ENCODE data around the gene CDK5RAP2. TPM values are rescaled to one million over a fixed set of nuclear protein-coding genes. Genes with fewer than 3 reads are reported as not detected.

CDK5RAP2 gene
- total RNA-seq, 4 donors from 2014 or later: 53.5 to 74.2 (median 55.7) TPM

GRCh38 chr9:120443976-120444375 lies 136.0 kb downstream of the CDK5RAP2 start:
- 96 to 99% methylated on average over 3 of the region's 3 CpGs for WGBS, 2 donors
- DNase-seq (ENCODE audit: low spot score in 2 of 2): no peak
- H3K4me3 ChIP-seq (ENCODE audit: low read depth, poor library complexity, severe bottlenecking): no peak overlapping the region
- intact Hi-C loops (cut with DNase I; ENCODE audit: low total_unique reads): no loop called here
- TF ChIP-seq POLR2A (IDR thresholded peaks at IDR 0.05): no peak

DNA sequence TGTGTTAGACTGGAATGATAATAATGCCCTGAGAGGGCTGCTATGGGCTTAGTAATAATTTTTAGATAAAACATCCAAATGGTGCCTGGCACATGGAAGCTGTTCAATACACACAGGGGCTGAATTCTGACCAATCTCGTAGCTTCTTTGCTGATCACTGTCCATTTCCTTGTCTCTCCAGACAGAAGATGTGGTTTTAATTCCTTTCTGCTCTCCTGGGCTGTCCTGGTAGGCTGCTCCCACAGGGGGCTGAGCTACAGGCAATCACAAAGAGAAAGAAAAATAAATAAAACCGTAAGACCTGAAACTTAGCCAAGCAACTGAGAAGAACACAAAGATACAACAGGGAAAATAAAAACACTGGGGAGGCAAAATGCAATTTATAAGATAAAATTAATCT lies 136.5 kb downstream of the CDK5RAP2 start:
- DNase-seq (ENCODE audit: low spot score in 2 of 2): no peak
- intact Hi-C loops (cut with DNase I; ENCODE audit: low total_unique reads): no loop called here
- H3K4me3 ChIP-seq (ENCODE audit: low read depth, poor library complexity, severe bottlenecking): no peak overlapping the region
- TF ChIP-seq POLR2A (IDR thresholded peaks at IDR 0.05): no peak
- no peak for TF ChIP-seq CTCF (IDR thresholded peaks at IDR 0.05)
- 74 to 79% methylated on average over 2 of the region's 2 CpGs for WGBS, 2 donors

- no peak overlapping the region for H3K4me3 ChIP-seq (ENCODE audit: low read depth, poor library complexity, severe bottlenecking)
- WGBS, 2 donors: 91 to 94% methylated on average over 6 of the region's 6 CpGs
- TF ChIP-seq POLR2A (IDR thresholded peaks at IDR 0.05) (no peak), CTCF (IDR thresholded peaks at IDR 0.05) (no peak)
- intact Hi-C loops (cut with DNase I; ENCODE audit: low total_unique reads): no loop called here
- no peak for DNase-seq (ENCODE audit: low spot score in 2 of 2)
These were observed 137.5 kb downstream of the CDK5RAP2 start for GRCh38 chr9:120442308-120442995.

DNA sequence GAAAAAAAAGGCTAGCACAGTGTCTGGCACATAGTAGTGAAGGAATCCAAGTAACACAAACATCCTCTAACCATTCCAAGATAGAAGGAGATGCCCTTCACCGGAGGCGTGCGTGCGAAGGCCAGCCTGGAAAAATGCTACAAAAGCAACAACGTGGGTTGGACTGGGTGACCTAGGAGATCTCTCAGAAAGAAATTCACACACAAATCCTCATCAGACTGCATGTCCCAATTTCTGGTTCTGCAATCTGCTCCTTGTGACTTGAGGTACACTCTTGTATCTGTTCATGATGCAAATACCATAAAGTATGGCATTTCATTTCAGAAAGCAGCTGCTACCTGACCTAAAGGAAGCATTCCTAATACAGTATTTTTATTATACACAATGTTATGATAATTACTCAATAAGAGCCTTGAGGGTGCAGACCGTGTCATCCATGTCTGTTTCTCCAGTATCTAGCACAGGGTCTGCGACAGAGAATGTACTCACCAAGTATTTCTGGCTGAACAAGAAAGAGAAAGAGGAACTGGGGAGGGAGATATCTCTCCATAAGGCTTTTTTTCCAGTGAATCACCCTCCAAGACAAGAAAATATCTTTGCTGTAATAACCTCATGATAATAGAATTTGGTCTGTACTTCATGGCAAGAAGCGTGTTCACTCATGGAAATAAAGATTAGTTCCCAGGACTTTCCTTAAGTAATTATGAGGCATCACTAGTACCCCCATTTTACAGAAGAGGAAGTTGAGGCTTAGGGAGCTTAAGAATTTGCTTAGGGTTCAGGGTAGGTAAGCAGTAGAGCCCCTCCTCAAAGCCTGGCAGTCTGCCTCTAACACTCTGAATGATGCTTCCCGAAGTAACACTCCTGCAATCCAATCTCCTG lies 138.3 kb downstream of the CDK5RAP2 start:
- intact Hi-C loops (cut with DNase I; ENCODE audit: low total_unique reads): no loop called here

DNA sequence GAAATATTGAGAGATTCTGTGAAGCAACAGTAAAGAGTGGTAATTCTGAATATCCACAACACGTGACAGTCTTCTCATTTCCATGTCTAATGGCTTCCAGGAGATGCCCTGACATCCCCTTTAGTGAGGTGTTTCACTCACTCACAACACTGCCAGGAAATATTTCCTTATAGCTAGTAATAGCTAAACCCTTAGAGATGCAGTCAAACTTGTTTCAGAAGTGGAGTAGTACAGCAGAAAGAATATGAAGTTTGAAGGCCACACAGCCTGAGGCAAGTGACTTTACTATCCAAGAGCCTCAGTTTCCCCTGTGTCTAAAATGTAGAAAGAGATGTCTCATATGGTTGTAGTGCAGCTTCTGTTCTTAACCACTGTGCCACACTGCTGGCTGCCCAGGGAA lies 139.2 kb downstream of the CDK5RAP2 start:
- TF ChIP-seq POLR2A (IDR thresholded peaks at IDR 0.05) (no peak), CTCF (IDR thresholded peaks at IDR 0.05) (no peak)
- DNase-seq (ENCODE audit: low spot score in 2 of 2): no peak
- intact Hi-C loops (cut with DNase I; ENCODE audit: low total_unique reads): no loop called here
- 74 to 88% methylated on average over 1 of the region's 1 CpG for WGBS, 2 donors
- no peak overlapping the region for H3K4me3 ChIP-seq (ENCODE audit: low read depth, poor library complexity, severe bottlenecking)

More for the DNA sequence above, 138.3 kb downstream of the CDK5RAP2 start:
- 85 to 89% methylated on average over 9 of the region's 9 CpGs for WGBS, 2 donors
- TF ChIP-seq POLR2A (IDR thresholded peaks at IDR 0.05): no peak
- no peak for TF ChIP-seq CTCF (IDR thresholded peaks at IDR 0.05)
- no peak overlapping the region for H3K4me3 ChIP-seq (ENCODE audit: low read depth, poor library complexity, severe bottlenecking)
- no peak for DNase-seq (ENCODE audit: low spot score in 2 of 2)

DNA sequence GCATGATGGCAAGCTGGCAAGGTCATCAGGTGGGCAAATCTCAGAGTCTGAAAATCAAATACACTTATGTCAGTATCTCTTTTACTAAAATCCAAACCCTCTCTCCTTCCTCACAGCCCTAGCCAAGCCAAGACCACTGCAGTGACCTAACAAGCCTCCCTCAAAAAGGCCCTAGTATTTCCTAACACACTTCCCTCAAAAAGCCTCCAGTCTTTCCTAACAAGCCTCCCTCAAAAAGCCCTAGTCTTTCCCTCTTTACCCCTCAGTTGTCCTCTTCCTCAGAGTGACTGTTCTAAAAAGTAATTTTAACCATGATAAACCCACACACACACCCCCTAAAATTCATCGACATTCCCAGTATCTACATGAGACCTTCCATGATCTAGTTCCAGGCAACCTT lies 140.0 kb downstream of the CDK5RAP2 start:
- TF ChIP-seq CTCF (IDR thresholded peaks at IDR 0.05) (no peak), POLR2A (IDR thresholded peaks at IDR 0.05) (no peak)
- H3K4me3 ChIP-seq (ENCODE audit: low read depth, poor library complexity, severe bottlenecking): no peak overlapping the region
- DNase-seq (ENCODE audit: low spot score in 2 of 2): no peak
- 75 to 76% methylated on average over 1 of the region's 1 CpG for WGBS, 2 donors
- intact Hi-C loops (cut with DNase I; ENCODE audit: low total_unique reads): no loop called here
